Left ventricle myocardium superior (tissue), 1 donor: ENCODE data around the gene AARS2. TPM values are rescaled to one million over a fixed set of nuclear protein-coding genes. Genes with fewer than 3 reads are reported as not detected.

ENCODE experiments used
- ATAC-seq: fragments of 200-7000 bp; cut with Tn5 transposase; one replicate; pipeline ENCODE4 v1.9.1; 2020; ENCODE audit warnings: mild to moderate bottlenecking, moderate library complexity
- DNase-seq: peaks from one replicate; pipeline ENCODE4 v3.0.0-alpha.2; 2020
- intact Hi-C: fragments of 100-400 bp; cut with micrococcal nuclease; formaldehyde crosslinking; loops from one replicate; pipeline ENCODE4 v1.11.0; 2022
- total RNA-seq: library from RNA; stranded (reverse); fragmentation: NEBNext Ultra II Directional; extraction: Animal tissue kit (Norgen Biotek cat#: 25700); gene quantifications from one replicate; pipeline ENCODE4 v1.2.1, GENCODE V29; 2021
- donor health status: DM: no; HTN: yes; CAD: no; lungs with severe emphysema.

Gene AARS2
- total RNA-seq, 1 donor from 2014 or later = 11.5 TPM

DNA sequence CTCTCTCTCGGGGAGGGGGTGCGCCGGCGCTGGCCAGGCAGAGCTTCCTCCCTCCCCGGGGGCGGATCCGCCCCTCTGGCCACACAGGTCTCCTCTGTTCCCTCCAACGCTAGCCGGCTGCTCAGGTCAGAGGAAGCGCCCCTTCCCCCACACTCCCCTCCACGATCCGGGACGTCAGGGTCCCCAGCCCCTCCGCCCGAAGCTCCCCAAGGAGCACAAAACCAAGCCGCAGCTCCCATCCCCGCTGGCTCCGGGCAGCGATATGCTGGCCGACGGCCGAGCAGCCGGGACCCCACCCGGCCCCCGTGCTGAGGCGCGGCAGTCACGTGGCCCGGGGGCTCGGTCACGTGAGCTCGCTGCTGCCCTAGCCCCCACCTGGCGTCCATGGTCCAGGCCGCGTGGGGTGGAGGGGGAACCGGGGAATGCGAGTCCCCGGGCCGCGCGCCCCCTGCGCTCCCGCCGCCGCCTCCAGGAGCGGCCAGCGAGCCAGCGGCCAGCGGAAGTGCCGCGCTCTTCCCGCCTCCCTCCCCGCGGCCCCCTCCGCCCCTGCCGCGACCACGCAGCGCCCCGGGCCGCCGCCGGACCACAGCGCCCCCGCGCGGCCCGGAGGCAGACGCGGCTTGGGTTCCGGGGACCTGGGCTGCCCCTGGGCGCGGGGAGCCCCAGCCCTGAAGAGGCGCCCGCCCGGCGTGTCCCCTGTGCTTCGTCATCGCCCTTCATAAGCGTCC lies 56.0 kb downstream of the AARS2 start, which contains the start of gene SLC35B2:
Gene SLC35B2, minus strand, starts transcription at position 504 of the 728 bp plus-strand sequence. Its CDS starts 118 bp downstream, at position 386.
- intact Hi-C loops = no loop called here
- DNase-seq (peak; percentile 81), ATAC-seq (peak; percentile 80)

- DNase-seq (no peak), ATAC-seq (no peak)
- intact Hi-C loops = no loop called here
These were observed 56.4 kb downstream of the AARS2 start for GRCh38 chr6:44256775-44257024.

DNA sequence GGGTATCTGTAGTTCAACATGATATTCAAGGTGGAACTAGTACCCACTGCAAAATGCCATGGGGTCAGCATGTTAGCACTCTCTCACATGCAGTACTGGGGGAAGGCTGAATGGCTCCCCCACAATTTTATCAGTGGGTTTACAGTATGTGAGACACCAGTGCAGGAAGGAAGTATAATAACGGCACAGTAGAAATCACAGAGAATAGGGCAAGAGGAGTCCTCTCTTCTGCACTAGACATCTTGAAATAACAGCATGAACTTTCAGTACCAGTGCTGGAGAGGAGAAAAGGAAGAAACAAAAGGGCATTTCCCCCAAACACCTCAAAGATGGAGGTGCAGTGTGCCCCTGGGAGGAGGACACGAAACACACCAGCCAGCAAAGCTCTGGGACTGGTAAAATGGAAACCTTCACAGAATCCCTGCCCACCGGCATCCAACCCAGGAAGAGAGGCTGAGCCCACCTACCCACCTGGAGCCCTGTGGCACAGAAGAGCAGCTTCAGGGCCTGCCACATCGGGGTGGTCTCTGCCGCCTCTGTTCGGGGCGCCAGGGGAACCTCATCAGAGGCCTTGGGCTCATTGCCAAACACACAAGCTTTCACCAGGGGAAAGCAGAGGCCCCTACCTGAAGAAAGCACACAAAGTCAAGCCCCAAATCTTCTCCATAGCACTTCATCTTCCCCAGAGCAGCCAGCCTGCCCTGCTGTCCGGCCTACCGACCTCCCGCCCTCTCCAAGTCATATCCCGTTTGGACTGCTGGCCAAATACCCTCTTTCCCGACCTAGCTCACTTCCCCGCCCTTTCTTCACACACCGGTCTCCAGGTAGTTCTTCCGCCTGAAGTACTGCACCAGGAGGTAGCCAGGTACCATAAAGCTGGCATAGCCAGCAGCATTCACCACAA lies 57.0 kb downstream of the AARS2 start:
- intact Hi-C loops = no loop called here
- ATAC-seq (no peak), DNase-seq (no peak)

- DNase-seq (peak; percentile 29), ATAC-seq (no peak)
- intact Hi-C loops = no loop called here
These were observed 57.9 kb downstream of the AARS2 start for GRCh38 chr6:44255105-44255808.

- no peak for DNase-seq
- no peak for ATAC-seq
- intact Hi-C loops = no loop called here
These were observed 58.7 kb downstream of the AARS2 start for GRCh38 chr6:44254191-44255104.

DNA sequence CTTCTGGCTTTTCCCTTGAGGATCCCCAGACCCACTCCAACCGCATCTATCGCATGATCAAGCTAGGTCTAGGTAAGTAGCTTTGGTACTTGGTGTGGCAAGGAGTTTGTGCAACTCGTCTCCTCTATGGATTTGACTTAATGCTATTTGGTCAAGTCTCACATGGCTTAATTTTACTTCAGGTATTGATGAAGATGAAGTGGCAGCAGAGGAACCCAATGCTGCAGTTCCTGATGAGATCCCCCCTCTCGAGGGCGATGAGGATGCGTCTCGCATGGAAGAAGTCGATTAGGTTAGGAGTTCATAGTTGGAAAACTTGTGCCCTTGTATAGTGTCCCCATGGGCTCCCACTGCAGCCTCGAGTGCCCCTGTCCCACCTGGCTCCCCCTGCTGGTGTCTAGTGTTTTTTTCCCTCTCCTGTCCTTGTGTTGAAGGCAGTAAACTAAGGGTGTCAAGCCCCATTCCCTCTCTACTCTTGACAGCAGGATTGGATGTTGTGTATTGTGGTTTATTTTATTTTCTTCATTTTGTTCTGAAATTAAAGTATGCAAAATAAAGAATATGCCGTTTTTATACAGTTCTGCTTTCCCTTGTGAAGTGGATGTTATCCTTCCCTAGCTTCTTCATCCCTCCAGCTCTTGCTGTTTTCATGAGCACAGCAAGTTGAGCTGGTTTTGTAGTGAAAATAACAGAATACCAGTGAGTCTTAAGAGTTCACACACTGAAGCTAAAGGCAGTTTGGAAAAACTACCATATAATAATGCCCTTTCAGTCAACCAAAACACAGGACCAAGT lies 59.6 kb downstream of the AARS2 start:
- ATAC-seq = no peak
- no peak for DNase-seq
- intact Hi-C loops = no loop called here

DNA sequence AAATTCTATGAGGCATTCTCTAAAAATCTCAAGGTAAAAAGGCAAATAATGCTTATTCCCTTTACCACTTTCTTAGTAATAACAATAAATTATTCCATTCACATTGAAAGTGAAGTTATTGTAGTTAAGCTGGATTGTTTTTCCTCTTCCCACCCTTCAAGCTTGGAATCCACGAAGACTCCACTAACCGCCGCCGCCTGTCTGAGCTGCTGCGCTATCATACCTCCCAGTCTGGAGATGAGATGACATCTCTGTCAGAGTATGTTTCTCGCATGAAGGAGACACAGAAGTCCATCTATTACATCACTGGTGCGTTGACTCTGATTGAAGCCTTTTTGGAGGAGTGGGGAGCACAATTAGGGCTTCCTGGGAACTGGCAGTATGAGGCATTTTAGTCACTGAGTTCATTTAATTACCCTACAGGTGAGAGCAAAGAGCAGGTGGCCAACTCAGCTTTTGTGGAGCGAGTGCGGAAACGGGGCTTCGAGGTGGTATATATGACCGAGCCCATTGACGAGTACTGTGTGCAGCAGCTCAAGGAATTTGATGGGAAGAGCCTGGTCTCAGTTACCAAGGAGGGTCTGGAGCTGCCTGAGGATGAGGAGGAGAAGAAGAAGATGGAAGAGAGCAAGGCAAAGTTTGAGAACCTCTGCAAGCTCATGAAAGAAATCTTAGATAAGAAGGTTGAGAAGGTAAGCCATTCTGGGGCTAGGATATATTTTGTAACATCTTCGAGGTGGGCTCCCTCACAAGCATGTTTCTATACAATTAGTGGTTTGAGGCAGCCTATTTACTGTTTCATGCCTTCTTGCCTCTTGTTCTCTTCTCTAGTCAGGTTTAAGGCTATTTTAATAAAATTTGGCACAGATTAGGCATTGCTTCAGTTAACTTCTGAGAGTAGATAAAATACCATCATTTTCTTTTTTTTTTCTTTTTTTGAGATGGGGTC lies 61.3 kb downstream of the AARS2 start:
- ATAC-seq (no peak), DNase-seq (no peak)
- intact Hi-C loops = no loop called here

DNA sequence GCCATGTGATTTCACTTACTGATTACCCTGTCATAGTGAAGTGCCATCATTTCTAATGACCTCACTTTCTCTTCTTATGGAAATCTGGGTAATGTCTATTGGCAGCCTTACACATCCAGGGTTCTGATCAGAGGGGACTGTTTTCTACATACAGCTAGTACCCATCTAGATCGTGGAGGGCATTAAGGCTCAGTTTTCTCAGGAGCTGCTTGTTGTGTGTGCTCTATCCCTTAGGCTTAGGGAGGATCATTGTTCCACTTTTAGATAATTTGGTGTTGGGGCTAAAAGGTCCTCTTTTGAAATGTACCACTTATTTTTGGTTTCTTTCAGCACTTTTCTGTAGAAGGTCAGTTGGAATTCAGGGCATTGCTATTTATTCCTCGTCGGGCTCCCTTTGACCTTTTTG lies 62.4 kb downstream of the AARS2 start:
- DNase-seq = no peak
- no peak for ATAC-seq
- intact Hi-C loops = no loop called here

DNA sequence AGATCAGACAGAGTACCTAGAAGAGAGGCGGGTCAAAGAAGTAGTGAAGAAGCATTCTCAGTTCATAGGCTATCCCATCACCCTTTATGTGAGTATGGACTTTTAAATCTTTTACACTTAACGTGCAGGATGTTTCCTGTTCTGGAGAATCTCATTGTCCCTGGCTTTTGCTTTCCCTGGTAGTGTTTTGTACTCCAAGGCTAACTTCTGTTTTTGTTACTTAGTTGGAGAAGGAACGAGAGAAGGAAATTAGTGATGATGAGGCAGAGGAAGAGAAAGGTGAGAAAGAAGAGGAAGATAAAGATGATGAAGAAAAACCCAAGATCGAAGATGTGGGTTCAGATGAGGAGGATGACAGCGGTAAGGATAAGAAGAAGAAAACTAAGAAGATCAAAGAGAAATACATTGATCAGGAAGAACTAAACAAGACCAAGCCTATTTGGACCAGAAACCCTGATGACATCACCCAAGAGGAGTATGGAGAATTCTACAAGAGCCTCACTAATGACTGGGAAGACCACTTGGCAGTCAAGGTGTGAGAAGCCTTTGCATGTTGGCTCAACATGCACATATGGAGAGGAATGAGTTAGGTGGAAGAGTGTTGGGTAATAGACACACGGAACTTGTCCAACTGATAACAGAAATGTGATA lies 63.0 kb downstream of the AARS2 start:
- intact Hi-C loops = no loop called here
- ATAC-seq (no peak), DNase-seq (no peak)

Other genes starting within 250 kb of the AARS2 start
- gene MRPL14, start 185.9 kb downstream of the AARS2 start, total RNA-seq = 38.8 TPM
- 47.3 TPM for gene TMEM63B, start 185.8 kb downstream of the AARS2 start, total RNA-seq
- gene CAPN11, start 154.5 kb downstream of the AARS2 start, total RNA-seq = 0.40 TPM
- gene MYMX, start 96.4 kb downstream of the AARS2 start, total RNA-seq = 0.67 TPM
- 217 TPM for gene SLC29A1, start 89.8 kb downstream of the AARS2 start, total RNA-seq
- 873 TPM for gene HSP90AB1, start 66.2 kb downstream of the AARS2 start, total RNA-seq
- 20.0 TPM for gene SLC35B2, start 55.8 kb downstream of the AARS2 start, total RNA-seq
- gene NFKBIE, start 47.8 kb downstream of the AARS2 start, total RNA-seq = 3.1 TPM
- not detected for gene TMEM151B, start 42.9 kb downstream of the AARS2 start, total RNA-seq
- not detected for gene SPATS1, start 29.3 kb upstream of the AARS2 start, total RNA-seq
- 20.1 TPM for gene CDC5L, start 74.4 kb upstream of the AARS2 start, total RNA-seq